H9 (cell line): ENCODE data around the gene COMP. TPM values are rescaled to one million over a fixed set of nuclear protein-coding genes. Genes with fewer than 3 reads are reported as not detected.
A peak's percentile ranks its signal among the peaks of the same experiment; 100 is the strongest.

Experiments used
- DNase-seq: peaks from one replicate; pipeline ENCODE4 v3.0.0-alpha.2; 2017
- H2AFZ ChIP-seq: one replicate; pipeline ENCODE4 v1.6.1; 2013; ENCODE audit warnings: mild to moderate bottlenecking, low read length, control low read depth, moderate library complexity
- H2AK5ac ChIP-seq: 2 replicates; pipeline ENCODE4 v1.6.1; 2013; ENCODE audit warnings: low read length, control low read depth, mixed read lengths; ENCODE audit not compliant: insufficient read length
- H2BK120ac ChIP-seq: one replicate; pipeline ENCODE4 v1.6.1; 2013; ENCODE audit warnings: low read depth, mild to moderate bottlenecking, low read length, control low read depth, inconsistent platforms; ENCODE audit not compliant: poor library complexity, severe bottlenecking
- H2BK12ac ChIP-seq: 2 replicates; pipeline ENCODE4 v1.6.1; 2013; ENCODE audit warnings: low read length, control low read depth, mixed read lengths, low read depth; ENCODE audit not compliant: insufficient read length
- H2BK15ac ChIP-seq: 2 replicates; pipeline ENCODE4 v1.6.1; 2013; ENCODE audit warnings: low read depth, low read length, control low read depth
- H2BK20ac ChIP-seq: one replicate; pipeline ENCODE4 v1.6.1; 2013; ENCODE audit warnings: low read depth, mild to moderate bottlenecking, low read length, control low read depth, inconsistent platforms; ENCODE audit not compliant: poor library complexity, severe bottlenecking
- H2BK5ac ChIP-seq: 2 replicates; pipeline ENCODE4 v1.6.1; 2013; ENCODE audit warnings: low read length, control low read depth, mixed read lengths; ENCODE audit not compliant: insufficient read length
- H3K14ac ChIP-seq: 2 replicates; pipeline ENCODE4 v1.6.1; 2013; ENCODE audit warnings: low read length, control low read depth; ENCODE audit not compliant: insufficient read depth
- H3K18ac ChIP-seq: 2 replicates; pipeline ENCODE4 v1.6.1; 2013; ENCODE audit warnings: low read depth, mild to moderate bottlenecking, mixed read lengths, low read length, control low read depth; ENCODE audit not compliant: insufficient read length
- H3K23ac ChIP-seq: 2 replicates; pipeline ENCODE4 v1.6.1; 2013; ENCODE audit warnings: low read length, control low read depth, mixed read lengths, low read depth; ENCODE audit not compliant: insufficient read length
- H3K23me2 ChIP-seq: 2 replicates; pipeline ENCODE4 v1.6.1; 2013; ENCODE audit warnings: low read depth, mild to moderate bottlenecking, mixed read lengths, low read length, control low read depth; ENCODE audit not compliant: insufficient read length, poor library complexity, severe bottlenecking
- H3K27ac ChIP-seq: 2 replicates; pipeline ENCODE4 v1.5.1; 2013; ENCODE audit warnings: low read length, control low read depth, mixed read lengths, low read depth; ENCODE audit not compliant: insufficient read length
- H3K27me3 ChIP-seq: 2 replicates; pipeline ENCODE4 v1.6.1; 2013; ENCODE audit warnings: low read length, control low read depth, inconsistent platforms; ENCODE audit not compliant: insufficient read depth
- H3K4ac ChIP-seq: 2 replicates; pipeline ENCODE4 v1.6.1; 2013; ENCODE audit warnings: low read depth, mild to moderate bottlenecking, control low read depth, inconsistent platforms, low read length, moderate library complexity
- H3K4me1 ChIP-seq: 2 replicates; pipeline ENCODE4 v1.6.1; 2013; ENCODE audit warnings: low read length, control low read depth, inconsistent platforms; ENCODE audit not compliant: insufficient read depth
- H3K4me2 ChIP-seq: 2 replicates; pipeline ENCODE4 v1.6.1; 2013; ENCODE audit warnings: low read length, control low read depth, mixed read lengths; ENCODE audit not compliant: insufficient read length, insufficient read depth
- H3K56ac ChIP-seq: 2 replicates; pipeline ENCODE4 v1.6.1; 2013; ENCODE audit warnings: low read depth, mild to moderate bottlenecking, mixed read lengths, low read length, control low read depth; ENCODE audit not compliant: insufficient read length
- H3K79me1 ChIP-seq: 2 replicates; pipeline ENCODE4 v1.6.1; 2013; ENCODE audit warnings: low read depth, mild to moderate bottlenecking, moderate library complexity, low read length, control low read depth, inconsistent platforms; ENCODE audit not compliant: insufficient read depth, poor library complexity, severe bottlenecking
- H3K79me2 ChIP-seq: 2 replicates; pipeline ENCODE4 v1.6.1; 2013; ENCODE audit warnings: low read length, control low read depth, inconsistent platforms; ENCODE audit not compliant: insufficient read depth
- H3K9ac ChIP-seq: 2 replicates; pipeline ENCODE4 v1.6.1; 2013; ENCODE audit warnings: low read length, control low read depth, mixed read lengths; ENCODE audit not compliant: insufficient read length; ENCODE audit errors: extremely low read depth
- H3K9me3 ChIP-seq: one replicate; pipeline ENCODE4 v1.6.1; 2013; ENCODE audit warnings: low read depth, low read length, inconsistent platforms; ENCODE audit not compliant: control insufficient read depth
- H3T11ph ChIP-seq: one replicate; pipeline ENCODE4 v1.6.1; 2013; ENCODE audit warnings: mild to moderate bottlenecking, low read length, control low read depth, inconsistent platforms
- H4K20me1 ChIP-seq: one replicate; pipeline ENCODE4 v1.6.1; 2013; ENCODE audit not compliant: control insufficient read depth, insufficient read length, insufficient read depth
- H4K5ac ChIP-seq: 2 replicates; pipeline ENCODE4 v1.6.1; 2013; ENCODE audit warnings: low read depth, mild to moderate bottlenecking, mixed read lengths, low read length, control low read depth; ENCODE audit not compliant: insufficient read length
- H4K8ac ChIP-seq: replicated peaks from 2 replicates; pipeline ENCODE4 v1.6.1; 2013; ENCODE audit warnings: low read length, control low read depth, mixed read lengths, low read depth; ENCODE audit not compliant: insufficient read length
- H4K91ac ChIP-seq: 2 replicates; pipeline ENCODE4 v1.6.1; 2013; ENCODE audit warnings: low read depth, mild to moderate bottlenecking, moderate library complexity, mixed read lengths, low read length, control low read depth; ENCODE audit not compliant: insufficient read length
- H3K27ac Mint-ChIP-seq, 3 experiments: 2 replicates in 2 of 3; 3 replicates in 1 of 3; pipeline ENCODE4 v1.8.0; 2020 to 2021; ENCODE audit warnings: mixed read lengths in 3 of 3, mild to moderate bottlenecking in 1 of 3, moderate library complexity in 1 of 3
- H3K27me3 Mint-ChIP-seq: 2 replicates; pipeline ENCODE4 v1.8.0; 2021; ENCODE audit warnings: low read depth, mild to moderate bottlenecking, moderate library complexity, mixed read lengths
- H3K36me3 Mint-ChIP-seq, 3 experiments: 2 replicates in 2 of 3; 3 replicates in 1 of 3; pipeline ENCODE4 v1.8.0; 2020 to 2021; ENCODE audit warnings: low read depth in 3 of 3, mixed read lengths in 3 of 3; ENCODE audit not compliant: insufficient read depth in 1 of 3
- H3K4me1 Mint-ChIP-seq, 2 experiments: 2 replicates each; pipeline ENCODE4 v1.8.0; 2020; ENCODE audit warnings: mixed read lengths in 2 of 2
- H3K4me3 Mint-ChIP-seq, 2 experiments: 2 replicates in 1 of 2; 3 replicates in 1 of 2; pipeline ENCODE4 v1.8.0; 2020 to 2021; ENCODE audit warnings: mild to moderate bottlenecking in 2 of 2, mixed read lengths in 2 of 2, moderate library complexity in 1 of 2
- H3K9me3 Mint-ChIP-seq, 2 experiments: 2 replicates in 1 of 2; 3 replicates in 1 of 2; pipeline ENCODE4 v1.8.0; 2020; ENCODE audit warnings: mild to moderate bottlenecking in 2 of 2, mixed read lengths in 2 of 2, moderate library complexity in 1 of 2
- WGBS: extraction: QIAGEN DNeasy Blood & Tissue Kit; methylation state at CpG from one replicate; pipeline ENCODE4 v1.1.7; 2013; ENCODE audit warnings: missing lambda C conversion rate, low lambda C conversion rate, mixed read lengths; ENCODE audit not compliant: insufficient read length; ENCODE audit errors: extremely low coverage; 5-methylcytosine and 5-hydroxymethylcytosine counted together
- total RNA-seq: library from RNA; stranded (reverse); gene quantifications from 2 replicates; pipeline ENCODE4 v1.2.1, GENCODE V29; 2021
- TF ChIP-seq, protein P1 (sequence below): fragments of 200-600 bp; sonication (generic); conservative IDR thresholded peaks from 3 replicates; pipeline ENCODE4 v1.8.0; 2021; ENCODE audit warnings: antibody characterized with exemption, mild to moderate bottlenecking

The COMP gene
- total RNA-seq, 1 experiment from 2014 or later = 0.15 TPM

DNA sequence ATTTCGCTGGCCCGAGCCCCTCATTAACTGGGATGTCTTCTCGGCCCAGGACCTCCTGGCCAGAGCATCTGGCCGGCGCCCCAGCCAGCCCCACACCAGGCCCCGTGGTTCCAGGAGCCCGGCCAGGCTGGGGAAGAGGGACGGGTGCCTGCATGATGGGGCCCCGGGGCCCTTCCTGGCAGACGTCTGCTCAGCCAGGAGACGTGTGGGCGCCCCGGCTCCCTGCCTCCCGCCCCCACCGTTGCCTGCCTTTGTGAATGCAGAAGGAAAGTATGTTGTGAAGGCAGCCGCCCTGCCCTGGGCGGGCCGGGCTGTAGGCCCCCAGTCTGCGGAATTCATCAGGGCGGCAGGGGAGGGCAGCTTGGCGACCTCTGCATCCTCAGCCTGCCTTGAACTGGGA, 4.4 kb upstream of the COMP start:
- H3K27ac ChIP-seq = no peak overlapping the region
- peak; percentile 39 for DNase-seq
- Mint-ChIP-seq H3K4me3 (no peak overlapping the region), H3K9me3 (peaks cover 0 to 3% of the 10 kb centered on the region in 2 experiments; a peak in 1 of 5 replicates), H3K27ac (no peak overlapping the region), H3K4me1 (peaks cover 0 to 8% of the 10 kb centered on the region in 2 experiments; a peak in 2 of 4 replicates), H3K27me3 (peaks cover 49% of the 10 kb centered on the region), H3K36me3 (no peaks in the 10 kb centered on the region)
- H2AFZ ChIP-seq = no peak overlapping the region
- H3K4ac ChIP-seq = no peak overlapping the region
- H3K27me3 ChIP-seq = peaks cover 52% of the 10 kb centered on the region
- no peak overlapping the region for H4K5ac ChIP-seq
- H3K23ac ChIP-seq = no peak overlapping the region
- H3K79me1 ChIP-seq = no peaks in the 10 kb centered on the region
- H3K23me2 ChIP-seq = no peaks in the 10 kb centered on the region
- no peak overlapping the region for H4K91ac ChIP-seq
- H3K14ac ChIP-seq = no peak overlapping the region; the same call in 1 of the 2 replicates
- H3K9me3 ChIP-seq = no peaks in the 10 kb centered on the region
- no CpG with 5 or more reads among the region's 21 CpGs for WGBS
- no peak overlapping the region for H3K56ac ChIP-seq
- H2BK12ac ChIP-seq = no peak overlapping the region
- H3K9ac ChIP-seq = no peak overlapping the region
- H3K79me2 ChIP-seq = no peaks in the 10 kb centered on the region
- no peak overlapping the region for H3K18ac ChIP-seq
- TF ChIP-seq, protein P1, sequence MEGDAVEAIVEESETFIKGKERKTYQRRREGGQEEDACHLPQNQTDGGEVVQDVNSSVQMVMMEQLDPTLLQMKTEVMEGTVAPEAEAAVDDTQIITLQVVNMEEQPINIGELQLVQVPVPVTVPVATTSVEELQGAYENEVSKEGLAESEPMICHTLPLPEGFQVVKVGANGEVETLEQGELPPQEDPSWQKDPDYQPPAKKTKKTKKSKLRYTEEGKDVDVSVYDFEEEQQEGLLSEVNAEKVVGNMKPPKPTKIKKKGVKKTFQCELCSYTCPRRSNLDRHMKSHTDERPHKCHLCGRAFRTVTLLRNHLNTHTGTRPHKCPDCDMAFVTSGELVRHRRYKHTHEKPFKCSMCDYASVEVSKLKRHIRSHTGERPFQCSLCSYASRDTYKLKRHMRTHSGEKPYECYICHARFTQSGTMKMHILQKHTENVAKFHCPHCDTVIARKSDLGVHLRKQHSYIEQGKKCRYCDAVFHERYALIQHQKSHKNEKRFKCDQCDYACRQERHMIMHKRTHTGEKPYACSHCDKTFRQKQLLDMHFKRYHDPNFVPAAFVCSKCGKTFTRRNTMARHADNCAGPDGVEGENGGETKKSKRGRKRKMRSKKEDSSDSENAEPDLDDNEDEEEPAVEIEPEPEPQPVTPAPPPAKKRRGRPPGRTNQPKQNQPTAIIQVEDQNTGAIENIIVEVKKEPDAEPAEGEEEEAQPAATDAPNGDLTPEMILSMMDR = no peak
- no peak overlapping the region for H2BK15ac ChIP-seq
- no peak overlapping the region for H2AK5ac ChIP-seq
- H2BK120ac ChIP-seq = no peak overlapping the region
- no peak overlapping the region for H2BK20ac ChIP-seq
- H4K8ac ChIP-seq = no peak overlapping the region
- no peak overlapping the region for H3T11ph ChIP-seq
- H2BK5ac ChIP-seq = no peak overlapping the region
- H3K4me1 ChIP-seq = no peaks in the 10 kb centered on the region
- H3K4me2 ChIP-seq = no peak overlapping the region
- no peaks in the 10 kb centered on the region for H4K20me1 ChIP-seq
